Sciatic nerve (tissue), 2 donors: ENCODE measurements around the gene ADCY5. TPM values are rescaled to one million over a fixed set of nuclear protein-coding genes. Genes with fewer than 3 reads are reported as not detected.

Experiments
- ATAC-seq: fragments of 200-7000 bp; cut with Tn5 transposase; one replicate; pipeline ENCODE4 v1.9.1; 2020; ENCODE audit warnings: mild to moderate bottlenecking, moderate library complexity
- DNase-seq: peaks from one replicate; pipeline ENCODE4 v3.0.0-alpha.2; 2020; ENCODE audit warnings: low spot score
- intact Hi-C: fragments of 100-400 bp; cut with DNase I; formaldehyde crosslinking; loops from one replicate; pipeline ENCODE4 v1.14.2; 2022
- total RNA-seq: library from RNA; stranded (reverse); fragmentation: NEBNext Ultra II Directional; extraction: Animal tissue kit (Norgen Biotek cat#: 25700); gene quantifications from one replicate; pipeline ENCODE4 v1.2.1, GENCODE V29; 2021
- donor health status: DM: no; HTN: no; CAD: no.
- donor health status: DM: no; HTN: no; CAD: no.

The ADCY5 gene
- total RNA-seq, 1 donor from 2014 or later, result 16.8 TPM

- ATAC-seq (no peak), DNase-seq (no peak)
- intact Hi-C loops, result no loop called here
Measured at GRCh38 chr3:123432832-123433523, 15.9 kb downstream of the ADCY5 start.

- no peak for DNase-seq
- no peak for ATAC-seq
- intact Hi-C loops, result no loop called here
Measured at GRCh38 chr3:123431658-123432324, 17.1 kb downstream of the ADCY5 start.

GRCh38 chr3:123431007-123431657 is 17.8 kb downstream of the ADCY5 start:
- intact Hi-C loops, result no loop called here

GRCh38 chr3:123430266-123430665 is 18.6 kb downstream of the ADCY5 start:
- DNase-seq, result no peak
- ATAC-seq, result no peak
- intact Hi-C loops, result no loop called here

More at GRCh38 chr3:123431007-123431657, 17.8 kb downstream of the ADCY5 start:
- DNase-seq, result no peak
- no peak for ATAC-seq

- ATAC-seq (no peak), DNase-seq (no peak)
- intact Hi-C loops, result no loop called here
Measured at GRCh38 chr3:123429362-123430125, 19.3 kb downstream of the ADCY5 start.

- intact Hi-C loops, result no loop called here
Measured at GRCh38 chr3:123424999-123425712, 23.7 kb downstream of the ADCY5 start.

GRCh38 chr3:123424321-123424998 is 24.4 kb downstream of the ADCY5 start:
- ATAC-seq, result peak; percentile 14
- intact Hi-C loops, result no loop called here
- DNase-seq, result no peak

More at GRCh38 chr3:123424999-123425712, 23.7 kb downstream of the ADCY5 start:
- ATAC-seq (peak; percentile 14), DNase-seq (no peak)

- ATAC-seq (no peak), DNase-seq (no peak)
- intact Hi-C loops, result no loop called here
Measured at GRCh38 chr3:123423806-123424205, 25.1 kb downstream of the ADCY5 start.

GRCh38 chr3:123423031-123423430 is 25.9 kb downstream of the ADCY5 start:
- no peak for ATAC-seq
- no peak for DNase-seq
- intact Hi-C loops, result no loop called here

- no peak for DNase-seq
- ATAC-seq, result no peak
- intact Hi-C loops, result no loop called here
Measured at GRCh38 chr3:123422457-123422856, 26.4 kb downstream of the ADCY5 start.

GRCh38 chr3:123421353-123422174 is 27.3 kb downstream of the ADCY5 start:
- peak; percentile 80 for DNase-seq

GRCh38 chr3:123420416-123420968 is 28.4 kb downstream of the ADCY5 start:
- intact Hi-C loops, result no loop called here
- DNase-seq (no peak), ATAC-seq (no peak)

More at GRCh38 chr3:123421353-123422174, 27.3 kb downstream of the ADCY5 start:
- intact Hi-C loops, result no loop called here
- ATAC-seq, result peak; percentile 57

- DNase-seq, result no peak
- intact Hi-C loops, result loop anchor here (10.0 kb wide), 1 partner anchor 1225 kb away; no protein-coding TSS in a partner anchor
- no peak for ATAC-seq
Measured at GRCh38 chr3:123419850-123420297, 29.0 kb downstream of the ADCY5 start.

- intact Hi-C loops, result loop anchor here (10.0 kb wide), 1 partner anchor 1225 kb away; no protein-coding TSS in a partner anchor
- DNase-seq (no peak), ATAC-seq (no peak)
Measured at GRCh38 chr3:123419181-123419849, 29.6 kb downstream of the ADCY5 start.

- DNase-seq, result no peak
- intact Hi-C loops, result loop anchor here (10.0 kb wide), 1 partner anchor 1222 kb away; no protein-coding TSS in a partner anchor
- ATAC-seq, result no peak
Measured at GRCh38 chr3:123416647-123417046, 32.2 kb downstream of the ADCY5 start.

GRCh38 chr3:123416173-123416572 is 32.7 kb downstream of the ADCY5 start:
- intact Hi-C loops, result loop anchor here (10.0 kb wide), 1 partner anchor 1221 kb away; no protein-coding TSS in a partner anchor
- no peak for ATAC-seq
- DNase-seq, result no peak
